Sigmoid colon (tissue), 7 donors: Measurements from ENCODE around the gene SPATS2L. TPM values are rescaled to one million over a fixed set of nuclear protein-coding genes. Genes with fewer than 3 reads are reported as not detected.
A peak's percentile ranks its signal among the peaks of the same experiment; 100 is the strongest.

Experiments used
- DNase-seq: peaks from one replicate; pipeline ENCODE4 v3.0.0-alpha.2; 2019
- H3K27ac ChIP-seq, 4 donors: fragments of 200-600 bp; sonication (generic); one replicate each; pipeline ENCODE4 v1.5.1; 2016 to 2019; ENCODE audit warnings: mild to moderate bottlenecking in 1 of 4
- H3K27me3 ChIP-seq, 3 donors: fragments of 200-600 bp; sonication (generic); one replicate each; pipeline ENCODE4 v1.5.1; 2019; ENCODE audit warnings: mild to moderate bottlenecking in 1 of 3
- H3K36me3 ChIP-seq, 4 donors: fragments of 200-600 bp; sonication (generic); one replicate each; pipeline ENCODE4 v1.5.1; 2016 to 2019
- H3K4me1 ChIP-seq, 4 donors: fragments of 200-600 bp; sonication (generic); one replicate each; pipeline ENCODE4 v1.5.1; 2017 to 2019
- H3K4me3 ChIP-seq, 4 donors: fragments of 200-600 bp; sonication (generic); one replicate each; pipeline ENCODE4 v1.5.1; 2017 to 2019; ENCODE audit warnings: mild to moderate bottlenecking in 2 of 4, moderate library complexity in 1 of 4
- H3K9me3 ChIP-seq, 4 donors: fragments of 200-600 bp in 3 of 4; sonication (generic) in 3 of 4; one replicate each; pipeline versions ENCODE4 v1.5.1 to v1.6.1; 2013 to 2019
- CTCF ChIP-seq, 4 experiments: fragments of 450-650 bp in 3 of 4; fragments of 200-600 bp in 1 of 4; IDR thresholded peaks; one replicate each; pipeline ENCODE4 v1.5.1; 2016 to 2019; ENCODE audit warnings: antibody characterized with exemption in 4 of 4, mild to moderate bottlenecking in 3 of 4, moderate library complexity in 2 of 4
- EP300 ChIP-seq, 4 donors: sonication (generic); formaldehyde crosslinking; IDR thresholded peaks; one replicate each; pipeline ENCODE4 v1.6.1; 2017; ENCODE audit warnings: antibody characterized with exemption in 4 of 4
- POLR2A ChIP-seq, 2 donors: fragments of 450-650 bp; IDR thresholded peaks; one replicate each; pipeline ENCODE4 v1.6.1; 2016; ENCODE audit warnings: antibody characterized with exemption in 2 of 2, mild to moderate bottlenecking in 2 of 2, moderate library complexity in 2 of 2
- POLR2AphosphoS5 ChIP-seq, 4 donors: sonication (generic); formaldehyde crosslinking; IDR thresholded peaks; one replicate each; pipeline ENCODE4 v1.6.1; 2017; ENCODE audit warnings: antibody characterized with exemption in 4 of 4
- WGBS, 2 donors: extraction: QIAGEN DNeasy Blood & Tissue Kit; methylation state at CpG; one replicate each; pipeline ENCODE4 v1.1.7; 2013; 5-methylcytosine and 5-hydroxymethylcytosine counted together
- intact Hi-C: fragments of 100-400 bp; cut with DNase I; formaldehyde crosslinking; loops from one replicate; pipeline ENCODE4 v1.15.1; 2023
- polyA plus RNA-seq, 3 donors: library from polyadenylated mRNA; stranded (reverse); fragments of 200-250 nt; gene quantifications; one replicate each; pipeline ENCODE4 v1.2.3, GENCODE V29; 2013
- total RNA-seq, 4 donors: library from RNA; depleted of rRNA; stranded (reverse); fragments of >200 nt; gene quantifications; one replicate each; pipeline ENCODE4 v1.1.0, GENCODE V29; 2016
- donor health status: healthy with polysubstance abuse.
- donor health status: Bipolar disorder and iron deficiency.
- donor health status: healthy.

SPATS2L gene
- total and polyA plus RNA-seq, 7 donors, result 63.5 to 305 (median 104) TPM

GRCh38 chr2:200461846-200462710, 155.6 kb downstream of the SPATS2L start:
- intact Hi-C loops, result no loop called here
- Histone ChIP-seq H3K36me3 (peaks cover 0 to 47% (median 3%) of the 10 kb centered on the region in 4 donors), H3K9me3 (no peaks in the 10 kb centered on the region), H3K27me3 (no peaks in the 10 kb centered on the region), H3K4me3 (no peak overlapping the region), H3K4me1 (peaks cover 0 to 12% (median 0%) of the 10 kb centered on the region in 4 donors), H3K27ac (no peak overlapping the region)
- DNase-seq, result no peak
- 94 to 96% methylated on average over 2 of the region's 2 CpGs for WGBS, 2 donors
- TF ChIP-seq EP300 (IDR thresholded peaks at IDR 0.05), result no peak
- TF ChIP-seq POLR2AphosphoS5 (IDR thresholded peaks at IDR 0.05), result no peak
- no peak for TF ChIP-seq CTCF (IDR thresholded peaks at IDR 0.05)
- no peak for TF ChIP-seq POLR2A (IDR thresholded peaks at IDR 0.05)

- intact Hi-C loops, result no loop called here
- peaks cover 2 to 56% (median 5%) of the 10 kb centered on the region in 4 donors for H3K36me3 ChIP-seq
Observed at GRCh38 chr2:200463452-200463851, 157.0 kb downstream of the SPATS2L start.

GRCh38 chr2:200466425-200467418, 160.2 kb downstream of the SPATS2L start:
- Histone ChIP-seq H3K9me3 (no peaks in the 10 kb centered on the region), H3K4me3 (no peak overlapping the region), H3K4me1 (peaks cover 0 to 50% (median 16%) of the 10 kb centered on the region in 4 donors), H3K27me3 (no peaks in the 10 kb centered on the region), H3K36me3 (peaks cover 3 to 44% (median 6%) of the 10 kb centered on the region in 4 donors), H3K27ac (peak overlapping the region; percentile 54 to 79 (median 66))
- peak; percentile 84 for DNase-seq
- intact Hi-C loops, result loop anchor here (5.0 kb wide), 1 partner anchor 84 kb away; no protein-coding TSS in a partner anchor
- peak in 2 of 4 donors; percentile 1 to 6 for TF ChIP-seq POLR2AphosphoS5 (IDR thresholded peaks at IDR 0.05)
- TF ChIP-seq CTCF (IDR thresholded peaks at IDR 0.05), result no peak
- no peak for TF ChIP-seq EP300 (IDR thresholded peaks at IDR 0.05)
- 65 to 87% methylated on average over 12 of the region's 12 CpGs for WGBS, 2 donors

More at GRCh38 chr2:200463452-200463851, 157.0 kb downstream of the SPATS2L start:
- Histone ChIP-seq H3K4me3 (no peak overlapping the region), H3K4me1 (peaks cover 0 to 23% (median 0%) of the 10 kb centered on the region in 4 donors), H3K27me3 (no peaks in the 10 kb centered on the region), H3K9me3 (no peaks in the 10 kb centered on the region), H3K27ac (no peak overlapping the region)
- TF ChIP-seq POLR2AphosphoS5 (IDR thresholded peaks at IDR 0.05) (no peak), EP300 (IDR thresholded peaks at IDR 0.05) (no peak), POLR2A (IDR thresholded peaks at IDR 0.05) (no peak), CTCF (IDR thresholded peaks at IDR 0.05) (no peak)
- DNase-seq, result no peak
- 76 to 96% methylated on average over 2 of the region's 2 CpGs for WGBS, 2 donors

- Histone ChIP-seq H3K27me3 (no peaks in the 10 kb centered on the region), H3K9me3 (no peaks in the 10 kb centered on the region), H3K4me1 (peaks cover 0 to 50% (median 16%) of the 10 kb centered on the region in 4 donors), H3K36me3 (peaks cover 3 to 46% (median 12%) of the 10 kb centered on the region in 4 donors), H3K4me3 (no peak overlapping the region), H3K27ac (peak overlapping the region; percentile 24 to 79 (median 64))
- TF ChIP-seq CTCF (IDR thresholded peaks at IDR 0.05) (no peak), POLR2AphosphoS5 (IDR thresholded peaks at IDR 0.05) (no peak), EP300 (IDR thresholded peaks at IDR 0.05) (no peak), POLR2A (IDR thresholded peaks at IDR 0.05) (no peak)
- 77 to 78% methylated on average over 8 of the region's 8 CpGs for WGBS, 2 donors
- intact Hi-C loops, result loop anchor here (5.0 kb wide), 1 partner anchor 86 kb away; no protein-coding TSS in a partner anchor
- DNase-seq, result no peak
Observed at GRCh38 chr2:200467806-200468681, 161.6 kb downstream of the SPATS2L start.
